ENCODE measurements around the gene PROK1.

Gene PROK1

GRCh38 chr1:110466646-110467280 lies 15.8 kb downstream of the PROK1 start:
- no peak for DNase-seq

GRCh38 chr1:110471131-110471530 lies 20.2 kb downstream of the PROK1 start:
- no peak for DNase-seq

- DNase-seq, result no peak
These were observed 21.6 kb downstream of the PROK1 start for GRCh38 chr1:110472546-110472945.

- DNase-seq, result no peak
These were observed 23.5 kb downstream of the PROK1 start for GRCh38 chr1:110474444-110474843.

GRCh38 chr1:110475362-110476027 lies 24.5 kb downstream of the PROK1 start:
- no peak for DNase-seq

GRCh38 chr1:110476028-110476765 lies 25.2 kb downstream of the PROK1 start:
- DNase-seq, result no peak

- no peak for DNase-seq
These were observed 26.1 kb downstream of the PROK1 start for GRCh38 chr1:110477041-110477440.

GRCh38 chr1:110477445-110477957 lies 26.6 kb downstream of the PROK1 start:
- no peak for DNase-seq

- DNase-seq, result no peak
These were observed 27.2 kb downstream of the PROK1 start for GRCh38 chr1:110477967-110478640.

- DNase-seq, result no peak
These were observed 27.9 kb downstream of the PROK1 start for GRCh38 chr1:110478886-110479285.

- DNase-seq, result no peak
These were observed 29.6 kb downstream of the PROK1 start for GRCh38 chr1:110480356-110481096.

- DNase-seq, result no peak
These were observed 31.1 kb downstream of the PROK1 start for GRCh38 chr1:110481968-110482623.

- DNase-seq, result no peak
These were observed 31.8 kb downstream of the PROK1 start for GRCh38 chr1:110482662-110483307.

- no peak for DNase-seq
These were observed 32.3 kb downstream of the PROK1 start for GRCh38 chr1:110483308-110483685.

- DNase-seq, result no peak
These were observed 33.9 kb downstream of the PROK1 start for GRCh38 chr1:110484801-110485200.

- no peak for DNase-seq
These were observed 34.8 kb downstream of the PROK1 start for GRCh38 chr1:110485725-110486124.

- DNase-seq, result no peak
These were observed 36.8 kb downstream of the PROK1 start for GRCh38 chr1:110487726-110488125.

GRCh38 chr1:110488161-110488560 lies 37.2 kb downstream of the PROK1 start:
- no peak for DNase-seq

GRCh38 chr1:110488867-110489266 lies 37.9 kb downstream of the PROK1 start:
- DNase-seq, result no peak

GRCh38 chr1:110489406-110489805 lies 38.5 kb downstream of the PROK1 start:
- no peak for DNase-seq

- no peak for DNase-seq
These were observed 39.1 kb downstream of the PROK1 start for GRCh38 chr1:110489973-110490542.
